ENCODE results near the gene TCF25.
"Not testable (repeated sequence)": the region's sequence is repeated elsewhere in the genome, so short reads cannot be mapped to it uniquely, and the experiment has no call there.

Gene TCF25

GRCh38 chr16:89829630-89830437, 43.6 kb upstream of the TCF25 start:
- Histone ChIP-seq H3K4me2 (ENCODE audit: low read depth, low read length, poor library complexity, severe bottlenecking) (no peak overlapping the region), H3K27me3 (ENCODE audit: low read length) (no peaks in the 10 kb centered on the region), H2AFZ (ENCODE audit: low read depth, low read length, severe bottlenecking) (no peak overlapping the region), H4K20me1 (ENCODE audit: low read depth, low read length) (no peaks in the 10 kb centered on the region), H3F3A (ENCODE audit: insufficient read depth) (no peaks in the 10 kb centered on the region), H3K79me2 (ENCODE audit: insufficient read depth, low read length) (no peaks in the 10 kb centered on the region), H3K9me3 (ENCODE audit: insufficient read depth, low read length) (no peaks in the 10 kb centered on the region), H3K4me3 (ENCODE audit: insufficient read depth, low read length, poor library complexity, severe bottlenecking) (no peak overlapping the region), H3K9ac (ENCODE audit: low read length) (no peak overlapping the region), H3K36me3 (ENCODE audit: low read length) (no peaks in the 10 kb centered on the region), H3K9me2 (replicated peaks; ENCODE audit: insufficient read depth, low read length) (no peaks in the 10 kb centered on the region), H3K27ac (ENCODE audit: low read depth, low read length) (no peak overlapping the region)
- TF ChIP-seq CTCF (IDR thresholded peaks at IDR 0.05; ENCODE audit: insufficient read depth, low read length, poor library complexity, severe bottlenecking), result no peak
- TF ChIP-seq EZH2phosphoT487 (conservative IDR thresholded peaks at IDR 0.05; ENCODE audit: low read length), result no peak

GRCh38 chr16:89831810-89832328, 41.5 kb upstream of the TCF25 start:
- Histone ChIP-seq H3K4me2 (ENCODE audit: low read depth, low read length, poor library complexity, severe bottlenecking) (no peak overlapping the region), H3F3A (ENCODE audit: insufficient read depth) (no peaks in the 10 kb centered on the region), H2AFZ (ENCODE audit: low read depth, low read length, severe bottlenecking) (no peak overlapping the region), H3K27me3 (ENCODE audit: low read length) (no peaks in the 10 kb centered on the region), H3K36me3 (ENCODE audit: low read length) (no peaks in the 10 kb centered on the region), H4K20me1 (ENCODE audit: low read depth, low read length) (no peaks in the 10 kb centered on the region), H3K9me3 (ENCODE audit: insufficient read depth, low read length) (no peaks in the 10 kb centered on the region), H3K4me3 (ENCODE audit: insufficient read depth, low read length, poor library complexity, severe bottlenecking) (no peak overlapping the region), H3K79me2 (ENCODE audit: insufficient read depth, low read length) (no peaks in the 10 kb centered on the region), H3K9ac (ENCODE audit: low read length) (no peak overlapping the region), H3K27ac (ENCODE audit: low read depth, low read length) (no peak overlapping the region), H3K9me2 (replicated peaks; ENCODE audit: insufficient read depth, low read length) (no peaks in the 10 kb centered on the region)
- TF ChIP-seq EZH2phosphoT487 (conservative IDR thresholded peaks at IDR 0.05; ENCODE audit: low read length), result no peak
- TF ChIP-seq CTCF (IDR thresholded peaks at IDR 0.05; ENCODE audit: insufficient read depth, low read length, poor library complexity, severe bottlenecking), result no peak

GRCh38 chr16:89833664-89834363, 39.6 kb upstream of the TCF25 start:
- not testable (repeated sequence) for H3K27ac ChIP-seq (ENCODE audit: low read depth, low read length); H3K4me3 ChIP-seq (ENCODE audit: insufficient read depth, low read length, poor library complexity, severe bottlenecking); H3K4me2 ChIP-seq (ENCODE audit: low read depth, low read length, poor library complexity, severe bottlenecking); H3K9me3 ChIP-seq (ENCODE audit: insufficient read depth, low read length); H2AFZ ChIP-seq (ENCODE audit: low read depth, low read length, severe bottlenecking); H3K79me2 ChIP-seq (ENCODE audit: insufficient read depth, low read length); H4K20me1 ChIP-seq (ENCODE audit: low read depth, low read length); H3K36me3 ChIP-seq (ENCODE audit: low read length); H3F3A ChIP-seq (ENCODE audit: insufficient read depth); H3K27me3 ChIP-seq (ENCODE audit: low read length); H3K9me2 ChIP-seq (replicated peaks; ENCODE audit: insufficient read depth, low read length); H3K9ac ChIP-seq (ENCODE audit: low read length)

- not testable (repeated sequence) for H3K4me2 ChIP-seq (ENCODE audit: low read depth, low read length, poor library complexity, severe bottlenecking); H3K36me3 ChIP-seq (ENCODE audit: low read length); H3K27ac ChIP-seq (ENCODE audit: low read depth, low read length); H3K79me2 ChIP-seq (ENCODE audit: insufficient read depth, low read length); H3K4me3 ChIP-seq (ENCODE audit: insufficient read depth, low read length, poor library complexity, severe bottlenecking); H4K20me1 ChIP-seq (ENCODE audit: low read depth, low read length); H3K27me3 ChIP-seq (ENCODE audit: low read length); H3K9me2 ChIP-seq (replicated peaks; ENCODE audit: insufficient read depth, low read length); H3K9ac ChIP-seq (ENCODE audit: low read length); H3F3A ChIP-seq (ENCODE audit: insufficient read depth); H2AFZ ChIP-seq (ENCODE audit: low read depth, low read length, severe bottlenecking); H3K9me3 ChIP-seq (ENCODE audit: insufficient read depth, low read length)
These were observed 38.5 kb upstream of the TCF25 start for GRCh38 chr16:89834813-89835363.

- H3K36me3 ChIP-seq (ENCODE audit: low read length); H3K9me3 ChIP-seq (ENCODE audit: insufficient read depth, low read length); H2AFZ ChIP-seq (ENCODE audit: low read depth, low read length, severe bottlenecking); H4K20me1 ChIP-seq (ENCODE audit: low read depth, low read length); H3K79me2 ChIP-seq (ENCODE audit: insufficient read depth, low read length); H3K27ac ChIP-seq (ENCODE audit: low read depth, low read length); H3K4me3 ChIP-seq (ENCODE audit: insufficient read depth, low read length, poor library complexity, severe bottlenecking); H3K4me2 ChIP-seq (ENCODE audit: low read depth, low read length, poor library complexity, severe bottlenecking); H3K9me2 ChIP-seq (replicated peaks; ENCODE audit: insufficient read depth, low read length); H3K27me3 ChIP-seq (ENCODE audit: low read length); H3K9ac ChIP-seq (ENCODE audit: low read length); H3F3A ChIP-seq (ENCODE audit: insufficient read depth): not testable (repeated sequence)
These were observed 36.9 kb upstream of the TCF25 start for GRCh38 chr16:89836484-89836883.

All from SU-DHL-6 (cell line).